ENCODE measurements around the gene TM7SF2. TPM values are rescaled to one million over a fixed set of nuclear protein-coding genes. Genes with fewer than 3 reads are reported as not detected.
"Not testable (repeated sequence)": the region's sequence is repeated elsewhere in the genome, so short reads cannot be mapped to it uniquely, and the experiment has no call there.

TM7SF2 gene
- total RNA-seq, 1 experiment from 2014 or later = 73.8 TPM

DNA sequence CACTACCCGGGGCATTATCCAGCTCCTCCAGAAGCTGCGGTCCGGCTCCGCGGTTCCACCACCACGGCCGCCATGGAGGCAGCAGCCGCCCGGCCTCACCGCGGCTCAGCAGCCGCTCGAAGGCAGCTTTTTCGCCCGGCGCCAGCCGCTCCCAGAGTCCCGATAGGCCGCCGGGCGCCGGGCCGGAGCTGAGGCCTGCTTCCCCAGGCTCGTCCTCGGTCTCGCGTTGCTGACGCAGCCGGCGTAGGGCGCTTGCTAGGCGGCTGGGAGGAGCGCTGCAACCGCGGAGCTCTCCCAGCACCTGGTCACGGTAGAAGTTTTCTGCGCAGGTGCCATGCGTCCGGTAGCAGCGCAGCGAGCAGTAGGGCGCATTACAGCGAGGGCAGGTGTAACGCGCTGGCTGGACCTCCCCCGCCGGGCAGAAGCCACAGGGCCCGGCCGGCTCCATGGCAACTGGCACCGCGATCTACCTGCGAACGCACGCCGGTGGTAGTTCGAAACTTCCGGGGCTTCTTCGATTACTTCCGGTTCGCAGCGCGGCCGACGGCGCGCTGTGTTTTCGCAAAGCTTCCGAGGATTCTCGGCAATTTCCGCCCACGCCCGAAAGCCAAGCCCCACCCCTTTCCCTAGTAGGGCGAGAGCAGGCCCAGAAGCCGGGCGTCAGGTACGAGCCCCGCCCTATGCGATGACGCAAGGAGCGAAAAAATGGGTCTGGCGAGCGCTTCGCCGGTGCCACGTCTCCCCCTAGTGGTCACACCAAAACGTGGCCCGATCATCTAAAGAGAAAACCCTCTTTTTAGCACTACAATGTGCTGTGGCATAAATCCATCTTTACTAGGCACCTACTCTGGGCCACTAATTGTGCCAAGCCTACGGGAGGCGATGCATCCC lies 5.8 kb downstream of the TM7SF2 start, which contains the start of gene ZNHIT2:
ZNHIT2 (minus strand) TSS at position 496 of the 891 bp plus-strand sequence; CDS start at position 448, 48 bp downstream.
- Mint-ChIP-seq H3K36me3 (ENCODE audit: insufficient read depth, unreplicated experiment) (peaks cover 96% of the 10 kb centered on the region), H3K4me1 (ENCODE audit: low read depth, unreplicated experiment) (peaks cover 13% of the 10 kb centered on the region), H3K27ac (ENCODE audit: unreplicated experiment) (peak within 1 kb of the TSS; percentile 92), H3K9me3 (ENCODE audit: unreplicated experiment) (no peaks in the 10 kb centered on the region), H3K4me3 (ENCODE audit: unreplicated experiment) (peak within 1 kb of the TSS; percentile 83), H3K27me3 (ENCODE audit: insufficient read depth, unreplicated experiment) (no peaks in the 10 kb centered on the region)
- TF ChIP-seq, protein P1, sequence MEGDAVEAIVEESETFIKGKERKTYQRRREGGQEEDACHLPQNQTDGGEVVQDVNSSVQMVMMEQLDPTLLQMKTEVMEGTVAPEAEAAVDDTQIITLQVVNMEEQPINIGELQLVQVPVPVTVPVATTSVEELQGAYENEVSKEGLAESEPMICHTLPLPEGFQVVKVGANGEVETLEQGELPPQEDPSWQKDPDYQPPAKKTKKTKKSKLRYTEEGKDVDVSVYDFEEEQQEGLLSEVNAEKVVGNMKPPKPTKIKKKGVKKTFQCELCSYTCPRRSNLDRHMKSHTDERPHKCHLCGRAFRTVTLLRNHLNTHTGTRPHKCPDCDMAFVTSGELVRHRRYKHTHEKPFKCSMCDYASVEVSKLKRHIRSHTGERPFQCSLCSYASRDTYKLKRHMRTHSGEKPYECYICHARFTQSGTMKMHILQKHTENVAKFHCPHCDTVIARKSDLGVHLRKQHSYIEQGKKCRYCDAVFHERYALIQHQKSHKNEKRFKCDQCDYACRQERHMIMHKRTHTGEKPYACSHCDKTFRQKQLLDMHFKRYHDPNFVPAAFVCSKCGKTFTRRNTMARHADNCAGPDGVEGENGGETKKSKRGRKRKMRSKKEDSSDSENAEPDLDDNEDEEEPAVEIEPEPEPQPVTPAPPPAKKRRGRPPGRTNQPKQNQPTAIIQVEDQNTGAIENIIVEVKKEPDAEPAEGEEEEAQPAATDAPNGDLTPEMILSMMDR (IDR thresholded peaks at IDR 0.05; ENCODE audit: insufficient read depth in 1 of 2, low read depth in 1 of 2, low read length in 1 of 2, severe bottlenecking in 1 of 2, unreplicated experiment in 1 of 2) = peak; percentile 93 to 94
- H3K27me3 ChIP-seq (replicated peaks; ENCODE audit: control insufficient read depth, insufficient read depth, low read length) = no peaks in the 10 kb centered on the region
- CTCF ChIA-PET = interaction anchor here (0.6 to 2.2 kb wide), 13 partner anchors 18 to 1753 kb away, joined by 3 to 9 read pairs (median 4); partner anchors contain the start of genes BATF2, CAPN1, SAC3D1 and SF1
- POLR2A ChIA-PET = interaction anchor here (0.6 to 1.4 kb wide), 6 partner anchors 16 to 612 kb away, joined by 3 to 9 read pairs (median 4); partner anchors contain the start of gene CAPN1
- no TSS peak for BruUV-seq (replicated peaks)
- intact Hi-C loops (cut with micrococcal nuclease; ENCODE audit: unreplicated experiment) = loop anchor here (1.0 to 10.0 kb wide), 5 partner anchors 21 to 343 kb away; partner anchors contain the start of genes ARL2, SF1 and VPS51
- H3K4me1 ChIP-seq = peaks cover 25% of the 10 kb centered on the region
- DNase-seq = peak; percentile 99
- H3K4me3 ChIP-seq (ENCODE audit: low read depth, low read length) = peak within 1 kb of the TSS; percentile 87
- no peaks in the 10 kb centered on the region for H3K9me3 ChIP-seq
- H3K36me3 ChIP-seq (ENCODE audit: control insufficient read depth, insufficient read depth, low read length) = peaks cover 10% of the 10 kb centered on the region

DNA sequence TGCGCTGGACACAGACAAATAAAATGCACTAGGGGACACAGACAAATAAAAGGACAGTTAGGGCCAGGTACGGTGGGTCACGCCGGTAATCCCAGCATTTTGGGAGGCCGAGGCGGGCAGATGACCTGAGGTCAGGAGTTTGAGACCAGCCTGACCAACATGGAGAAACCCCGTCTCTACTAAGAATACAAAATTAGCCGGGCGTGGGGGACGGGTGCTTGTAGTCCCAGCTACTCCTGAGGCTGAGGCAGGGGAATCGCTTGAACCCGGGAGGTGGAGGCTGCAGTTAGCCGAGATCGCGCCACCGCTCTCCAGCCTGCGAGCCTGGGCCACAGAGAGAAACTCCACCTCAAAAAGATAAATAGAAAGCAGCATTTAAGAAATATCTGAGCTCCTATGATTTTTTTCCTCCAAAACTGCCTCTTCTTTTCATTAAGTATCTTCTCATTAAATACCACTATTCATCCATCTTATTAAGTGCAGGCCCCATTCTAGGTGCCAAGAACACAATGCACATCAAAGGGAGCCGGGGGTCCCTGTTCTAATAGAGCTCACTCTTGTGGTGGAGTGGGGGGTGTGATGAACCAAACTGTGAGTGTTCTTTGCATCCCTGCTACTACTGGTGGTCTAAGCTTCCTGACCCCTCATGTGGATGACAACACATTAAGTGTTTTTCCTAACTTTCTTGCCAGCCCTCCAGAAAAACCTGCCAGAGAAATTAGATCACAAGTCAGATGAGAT lies 6.6 kb downstream of the TM7SF2 start:
- H3K27ac Mint-ChIP-seq (ENCODE audit: unreplicated experiment) = peak overlapping the region; percentile 92
- CTCF ChIA-PET = interaction anchor here (1.4 to 2.2 kb wide), 4 partner anchors 17 to 340 kb away, joined by 3 to 9 read pairs (median 6); partner anchors contain the start of genes SAC3D1 and SF1
- H3K36me3 ChIP-seq (ENCODE audit: control insufficient read depth, insufficient read depth, low read length) = peaks cover 10% of the 10 kb centered on the region
- intact Hi-C loops (cut with micrococcal nuclease; ENCODE audit: unreplicated experiment) = loop anchor here (1.0 to 10.0 kb wide), 3 partner anchors 134 to 343 kb away; partner anchors contain the start of gene SF1
- H3K9me3 ChIP-seq = no peaks in the 10 kb centered on the region
- no peak for DNase-seq
- H3K27me3 Mint-ChIP-seq (ENCODE audit: insufficient read depth, unreplicated experiment) = no peaks in the 10 kb centered on the region
- POLR2A ChIA-PET = interaction anchor here (0.6 to 1.4 kb wide), 3 partner anchors 64 to 473 kb away, joined by 3 to 5 read pairs (median 3); partner anchors contain the start of gene CAPN1
- H3K4me1 ChIP-seq = peaks cover 25% of the 10 kb centered on the region
- peak overlapping the region; percentile 83 for H3K4me3 Mint-ChIP-seq (ENCODE audit: unreplicated experiment)
- H3K27me3 ChIP-seq (replicated peaks; ENCODE audit: control insufficient read depth, insufficient read depth, low read length) = no peaks in the 10 kb centered on the region
- no peak overlapping the region for H3K4me3 ChIP-seq (ENCODE audit: low read depth, low read length)
- peaks cover 93% of the 10 kb centered on the region for H3K36me3 Mint-ChIP-seq (ENCODE audit: insufficient read depth, unreplicated experiment)
- no peaks in the 10 kb centered on the region for H3K9me3 Mint-ChIP-seq (ENCODE audit: unreplicated experiment)
- peaks cover 12% of the 10 kb centered on the region for H3K4me1 Mint-ChIP-seq (ENCODE audit: low read depth, unreplicated experiment)
- no TSS peak for BruUV-seq (replicated peaks)
- TF ChIP-seq, protein P1 (IDR thresholded peaks at IDR 0.05; ENCODE audit: insufficient read depth in 1 of 2, low read depth in 1 of 2, low read length in 1 of 2, severe bottlenecking in 1 of 2, unreplicated experiment in 1 of 2) = no peak

DNA sequence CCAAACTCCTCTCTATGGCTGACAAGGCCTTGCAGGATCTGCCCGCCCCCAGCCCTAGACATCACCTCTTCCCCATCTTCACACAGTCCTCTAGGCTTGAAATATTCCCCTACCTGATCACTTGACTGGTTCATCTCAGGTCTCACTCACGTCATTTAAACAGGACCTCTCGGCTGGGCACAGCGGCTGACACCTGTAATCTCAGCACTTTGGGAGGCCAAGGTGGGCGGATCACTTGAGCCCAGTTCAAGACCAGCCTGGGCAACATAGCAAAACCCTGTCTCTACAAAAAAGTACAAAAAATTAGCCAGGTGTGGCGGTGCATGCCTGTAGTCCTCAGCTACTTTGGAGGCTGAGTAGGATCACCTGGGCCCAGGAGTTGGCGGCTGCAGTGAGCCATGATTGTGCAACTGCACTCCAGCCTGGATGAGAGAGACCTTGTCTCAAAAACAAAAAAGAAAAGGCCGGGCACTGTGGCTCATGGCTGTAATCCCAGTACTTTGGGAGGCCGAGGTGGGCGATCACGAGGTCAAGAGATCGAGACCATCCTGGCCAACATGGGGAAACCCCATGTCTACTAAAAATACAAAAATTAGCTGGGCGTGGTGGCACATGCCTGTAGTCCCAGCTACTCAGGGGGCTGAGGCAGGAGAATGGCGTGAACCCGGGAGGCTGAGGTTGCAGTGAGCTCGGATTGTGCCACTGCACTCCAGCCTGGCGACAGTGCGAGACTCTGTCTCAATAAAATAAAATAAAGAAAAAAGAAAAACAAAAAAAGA lies 7.4 kb downstream of the TM7SF2 start:
- BruUV-seq (replicated peaks); H3K9me3 Mint-ChIP-seq (ENCODE audit: unreplicated experiment); H3K27me3 Mint-ChIP-seq (ENCODE audit: insufficient read depth, unreplicated experiment); H3K4me3 ChIP-seq (ENCODE audit: low read depth, low read length); DNase-seq; H3K36me3 ChIP-seq (ENCODE audit: control insufficient read depth, insufficient read depth, low read length); H3K9me3 ChIP-seq; H3K27me3 ChIP-seq (replicated peaks; ENCODE audit: control insufficient read depth, insufficient read depth, low read length); H3K4me1 Mint-ChIP-seq (ENCODE audit: low read depth, unreplicated experiment): not testable (repeated sequence)
- intact Hi-C loops (cut with micrococcal nuclease; ENCODE audit: unreplicated experiment) = loop anchor here (1.0 to 10.0 kb wide), 3 partner anchors 133 to 344 kb away; partner anchors contain the start of gene SF1
- ChIA-PET POLR2A (interaction anchor here (0.6 kb wide), 1 partner anchor 474 kb away, joined by 3 read pairs; no protein-coding TSS in a partner anchor), CTCF (interaction anchor here (1.7 to 2.2 kb wide), 2 partner anchors 16 to 78 kb away, joined by 5 to 9 read pairs; partner anchors contain the start of gene SAC3D1)
- H3K27ac Mint-ChIP-seq (ENCODE audit: unreplicated experiment) = peak overlapping the region; percentile 92
- H3K4me3 Mint-ChIP-seq (ENCODE audit: unreplicated experiment) = peak overlapping the region; percentile 1
- peaks cover 87% of the 10 kb centered on the region for H3K36me3 Mint-ChIP-seq (ENCODE audit: insufficient read depth, unreplicated experiment)
- peaks cover 21% of the 10 kb centered on the region for H3K4me1 ChIP-seq

Data from Caco-2 (cell line).